Activated T-helper 1 cell treated with Interleukin-2 at 50 U/mL for 16 hours (primary cell): ENCODE measurements around the gene NOS3.
"Not testable (repeated sequence)": the region's sequence is repeated elsewhere in the genome, so short reads cannot be mapped to it uniquely, and the experiment has no call there.

Experiments
- DNase-seq: peaks from one replicate; pipeline ENCODE4 v3.0.0-alpha.2; 2020; ENCODE audit warnings: low read depth

NOS3 gene

GRCh38 chr7:151038951-151039849 lies 48.4 kb downstream of the NOS3 start:
- DNase-seq, result no peak

GRCh38 chr7:151039850-151040548 lies 49.2 kb downstream of the NOS3 start:
- no peak for DNase-seq

GRCh38 chr7:151040616-151041375 lies 50.0 kb downstream of the NOS3 start:
- DNase-seq, result no peak

- DNase-seq, result not testable (repeated sequence)
These were observed 52.6 kb downstream of the NOS3 start for GRCh38 chr7:151043449-151043848.

GRCh38 chr7:151043959-151044358 lies 53.1 kb downstream of the NOS3 start:
- DNase-seq, result no peak

- no peak for DNase-seq
These were observed 54.4 kb downstream of the NOS3 start for GRCh38 chr7:151045262-151045661.

- no peak for DNase-seq
These were observed 55.1 kb downstream of the NOS3 start for GRCh38 chr7:151045967-151046366.

GRCh38 chr7:151046603-151047573 lies 56.1 kb downstream of the NOS3 start:
- DNase-seq, result no peak

GRCh38 chr7:151047976-151048815 lies 57.4 kb downstream of the NOS3 start, which contains the start of gene ASIC3:
TSS of gene ASIC3 (plus strand) at chr7:151048531. CDS start at chr7:151048886, 355 bp downstream.
- DNase-seq, result no peak

GRCh38 chr7:151048911-151049463 lies 58.2 kb downstream of the NOS3 start:
- DNase-seq, result no peak

GRCh38 chr7:151051108-151051507 lies 60.3 kb downstream of the NOS3 start:
- peak; percentile 45 for DNase-seq

GRCh38 chr7:151053096-151053495 lies 62.3 kb downstream of the NOS3 start:
- no peak for DNase-seq

- DNase-seq, result no peak
These were observed 62.9 kb downstream of the NOS3 start for GRCh38 chr7:151053751-151054150.

GRCh38 chr7:151056283-151056665 lies 65.5 kb downstream of the NOS3 start:
- no peak for DNase-seq

- no peak for DNase-seq
These were observed 66.1 kb downstream of the NOS3 start for GRCh38 chr7:151056666-151057505.

GRCh38 chr7:151057506-151057988 lies 66.7 kb downstream of the NOS3 start, which contains the start of gene CDK5:
TSS of gene CDK5 (minus strand) at chr7:151057897. CDS start at chr7:151057848, 49 bp downstream.
- no peak for DNase-seq

GRCh38 chr7:151057989-151058780 lies 67.4 kb downstream of the NOS3 start:
- peak; percentile 95 for DNase-seq
